ENCODE measurements around the gene PBX1. TPM values are rescaled to one million over a fixed set of nuclear protein-coding genes. Genes with fewer than 3 reads are reported as not detected.

PBX1 gene
- total RNA-seq, 1 experiment from 2014 or later: 102 TPM

GRCh38 chr1:164746632-164747031, 187.6 kb downstream of the PBX1 start:
- Mint-ChIP-seq H3K4me1 (peaks cover 9% of the 10 kb centered on the region), H3K27ac (no peak overlapping the region), H3K27me3 (ENCODE audit: low read depth) (no peaks in the 10 kb centered on the region), H3K9me3 (no peaks in the 10 kb centered on the region), H3K36me3 (no peaks in the 10 kb centered on the region), H3K4me3 (no peak overlapping the region)
- TF ChIP-seq JUN (CRISPR knock-in tag; IDR thresholded peaks at IDR 0.05) (no peak), MLX (CRISPR knock-in tag; IDR thresholded peaks at IDR 0.05) (no peak), MYBL2 (CRISPR knock-in tag; IDR thresholded peaks at IDR 0.05) (no peak), ETV6 (CRISPR knock-in tag; IDR thresholded peaks at IDR 0.05) (no peak), CBFB (CRISPR knock-in tag; IDR thresholded peaks at IDR 0.05; ENCODE audit: low read depth) (no peak), ATF3 (CRISPR knock-in tag; conservative IDR thresholded peaks at IDR 0.05) (no peak)
- TF ChIP-seq, protein P1, sequence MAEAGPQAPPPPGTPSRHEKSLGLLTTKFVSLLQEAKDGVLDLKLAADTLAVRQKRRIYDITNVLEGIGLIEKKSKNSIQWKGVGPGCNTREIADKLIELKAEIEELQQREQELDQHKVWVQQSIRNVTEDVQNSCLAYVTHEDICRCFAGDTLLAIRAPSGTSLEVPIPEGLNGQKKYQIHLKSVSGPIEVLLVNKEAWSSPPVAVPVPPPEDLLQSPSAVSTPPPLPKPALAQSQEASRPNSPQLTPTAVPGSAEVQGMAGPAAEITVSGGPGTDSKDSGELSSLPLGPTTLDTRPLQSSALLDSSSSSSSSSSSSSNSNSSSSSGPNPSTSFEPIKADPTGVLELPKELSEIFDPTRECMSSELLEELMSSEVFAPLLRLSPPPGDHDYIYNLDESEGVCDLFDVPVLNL (CRISPR knock-in tag; IDR thresholded peaks at IDR 0.05; ENCODE audit: borderline replicate concordance, low read depth): no peak
- DNase-seq (ENCODE audit: low spot score) (no peak), ATAC-seq (no peak)
- ChIA-PET POLR2A (no interaction called here), CTCF (no interaction called here)

DNA sequence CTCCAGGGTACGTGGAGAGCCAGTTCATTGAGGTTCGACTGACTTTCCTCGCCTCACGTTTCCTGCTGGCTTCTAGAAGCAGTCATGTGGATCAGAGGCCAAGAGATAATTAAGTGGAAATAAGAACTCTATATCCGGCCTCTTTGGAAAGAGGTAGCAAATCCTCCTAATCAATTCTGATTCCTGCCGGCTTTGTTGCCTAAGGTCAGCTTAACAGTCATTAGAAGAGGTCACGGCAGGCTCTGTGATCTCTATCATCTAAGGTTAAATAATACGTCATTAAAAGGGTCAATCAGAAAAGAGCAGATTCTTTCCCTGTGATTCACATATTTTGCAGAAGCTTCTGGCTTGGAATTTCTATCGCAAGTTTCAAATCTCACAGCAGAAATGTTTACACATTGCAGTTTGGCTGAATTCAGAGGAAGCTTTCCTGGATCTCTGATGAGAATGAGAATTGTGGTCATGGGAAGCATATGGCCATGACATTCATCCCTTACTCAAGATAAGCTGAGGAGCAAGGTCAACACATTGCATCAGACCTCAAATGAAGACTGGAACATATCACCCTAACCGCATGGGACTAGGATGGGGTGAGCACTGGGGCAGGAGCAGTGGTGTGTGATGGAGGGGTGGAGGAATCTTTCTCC, 189.4 kb downstream of the PBX1 start:
- no peak for ATAC-seq
- DNase-seq (ENCODE audit: low spot score): no peak
- no peak overlapping the region for H3K4me3 Mint-ChIP-seq
- H3K4me1 Mint-ChIP-seq: peaks cover 15% of the 10 kb centered on the region
- CTCF ChIA-PET: interaction anchor here (1.1 kb wide), 1 partner anchor 16 kb away, joined by 3 read pairs; no protein-coding TSS in a partner anchor
- no peaks in the 10 kb centered on the region for H3K36me3 Mint-ChIP-seq
- H3K27me3 Mint-ChIP-seq (ENCODE audit: low read depth): no peaks in the 10 kb centered on the region
- H3K27ac Mint-ChIP-seq: peak overlapping the region; percentile 1; the same call in 1 of the 2 replicates
- no peaks in the 10 kb centered on the region for H3K9me3 Mint-ChIP-seq
- TF ChIP-seq RELA (CRISPR knock-in tag; IDR thresholded peaks at IDR 0.05; ENCODE audit: borderline replicate concordance): no peak
- TF ChIP-seq ZBTB43 (CRISPR knock-in tag; IDR thresholded peaks at IDR 0.05): no peak
- TF ChIP-seq ZNF396 (CRISPR knock-in tag; IDR thresholded peaks at IDR 0.05; ENCODE audit: borderline replicate concordance): no peak
- TF ChIP-seq, protein P2, sequence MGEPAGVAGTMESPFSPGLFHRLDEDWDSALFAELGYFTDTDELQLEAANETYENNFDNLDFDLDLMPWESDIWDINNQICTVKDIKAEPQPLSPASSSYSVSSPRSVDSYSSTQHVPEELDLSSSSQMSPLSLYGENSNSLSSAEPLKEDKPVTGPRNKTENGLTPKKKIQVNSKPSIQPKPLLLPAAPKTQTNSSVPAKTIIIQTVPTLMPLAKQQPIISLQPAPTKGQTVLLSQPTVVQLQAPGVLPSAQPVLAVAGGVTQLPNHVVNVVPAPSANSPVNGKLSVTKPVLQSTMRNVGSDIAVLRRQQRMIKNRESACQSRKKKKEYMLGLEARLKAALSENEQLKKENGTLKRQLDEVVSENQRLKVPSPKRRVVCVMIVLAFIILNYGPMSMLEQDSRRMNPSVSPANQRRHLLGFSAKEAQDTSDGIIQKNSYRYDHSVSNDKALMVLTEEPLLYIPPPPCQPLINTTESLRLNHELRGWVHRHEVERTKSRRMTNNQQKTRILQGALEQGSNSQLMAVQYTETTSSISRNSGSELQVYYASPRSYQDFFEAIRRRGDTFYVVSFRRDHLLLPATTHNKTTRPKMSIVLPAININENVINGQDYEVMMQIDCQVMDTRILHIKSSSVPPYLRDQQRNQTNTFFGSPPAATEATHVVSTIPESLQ (CRISPR knock-in tag; IDR thresholded peaks at IDR 0.05): no peak
- no peak for TF ChIP-seq NFATC4 (CRISPR knock-in tag; IDR thresholded peaks at IDR 0.05)
- TF ChIP-seq NR1H2 (CRISPR knock-in tag; IDR thresholded peaks at IDR 0.05): no peak
- no peak for TF ChIP-seq FOXJ3 (CRISPR knock-in tag; IDR thresholded peaks at IDR 0.05; ENCODE audit: borderline replicate concordance)
- no peak for TF ChIP-seq ZNF219 (CRISPR knock-in tag; IDR thresholded peaks at IDR 0.05; ENCODE audit: borderline replicate concordance)
- TF ChIP-seq MLX (CRISPR knock-in tag; IDR thresholded peaks at IDR 0.05): no peak
- no peak for TF ChIP-seq TP53 (CRISPR knock-in tag; IDR thresholded peaks at IDR 0.05)
- TF ChIP-seq ARID4B (CRISPR knock-in tag; IDR thresholded peaks at IDR 0.05; ENCODE audit: borderline replicate concordance): no peak
- POLR2A ChIA-PET: no interaction called here
